Stimulated activated CD4-positive, alpha-beta T cell treated with anti-CD3 and anti-CD28 coated beads, Interleukin-15, amount 100 ng/mL, for 1 hour (primary cell): Measurements from ENCODE around the gene ISM2.
"Not testable (repeated sequence)": the region's sequence is repeated elsewhere in the genome, so short reads cannot be mapped to it uniquely, and the experiment has no call there.

ENCODE experiments used
- DNase-seq, 2 donors: peaks; one replicate each; pipeline ENCODE4 v3.0.0-alpha.2; 2020; ENCODE audit warnings: low read depth in 1 of 2, low spot score in 1 of 2

ISM2 gene

GRCh38 chr14:77498120-77498979, at the start of gene ISM2:
ISM2 (minus strand) TSS chr14:77498816; CDS start chr14:77498793, 23 bp downstream.
- DNase-seq = peak in 1 of 2 donors; percentile 33

DNA sequence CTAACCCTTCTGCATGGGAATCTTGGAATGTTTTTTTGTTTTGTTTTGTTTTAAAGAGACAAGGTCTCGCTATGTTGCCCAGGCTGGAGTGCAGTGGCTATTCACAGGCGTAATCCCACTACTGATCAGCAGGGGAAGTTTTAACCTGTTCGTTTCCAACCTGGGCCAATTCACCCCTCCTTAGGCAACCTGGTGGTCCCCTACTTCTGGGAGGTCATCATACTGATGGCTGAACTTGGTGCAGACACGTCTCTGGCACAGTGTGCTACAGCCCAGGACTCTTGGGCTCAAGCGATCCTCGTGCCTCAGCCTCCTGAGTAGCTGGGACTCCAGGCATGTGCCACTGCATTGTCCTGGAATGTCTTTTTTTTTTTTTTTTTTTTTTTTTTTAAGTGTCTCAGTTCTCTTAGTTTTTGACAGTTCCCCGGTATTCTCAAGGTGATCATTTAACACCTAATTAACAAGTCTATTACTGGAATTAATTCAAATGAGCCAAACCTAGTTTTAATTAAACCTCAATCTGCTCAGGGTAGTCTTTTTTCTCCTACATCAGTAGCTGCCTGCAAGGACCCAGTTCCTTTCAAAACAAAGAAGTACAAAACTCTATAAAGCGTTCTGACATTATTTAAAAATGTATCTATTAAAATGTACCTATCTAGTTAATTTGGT, 49.0 kb upstream of the ISM2 start:
- no peak for DNase-seq

GRCh38 chr14:77545171-77545570, 46.6 kb upstream of the ISM2 start:
- not testable (repeated sequence) for DNase-seq

- DNase-seq = no peak
These were observed 46.0 kb upstream of the ISM2 start for GRCh38 chr14:77544571-77544970.

DNA sequence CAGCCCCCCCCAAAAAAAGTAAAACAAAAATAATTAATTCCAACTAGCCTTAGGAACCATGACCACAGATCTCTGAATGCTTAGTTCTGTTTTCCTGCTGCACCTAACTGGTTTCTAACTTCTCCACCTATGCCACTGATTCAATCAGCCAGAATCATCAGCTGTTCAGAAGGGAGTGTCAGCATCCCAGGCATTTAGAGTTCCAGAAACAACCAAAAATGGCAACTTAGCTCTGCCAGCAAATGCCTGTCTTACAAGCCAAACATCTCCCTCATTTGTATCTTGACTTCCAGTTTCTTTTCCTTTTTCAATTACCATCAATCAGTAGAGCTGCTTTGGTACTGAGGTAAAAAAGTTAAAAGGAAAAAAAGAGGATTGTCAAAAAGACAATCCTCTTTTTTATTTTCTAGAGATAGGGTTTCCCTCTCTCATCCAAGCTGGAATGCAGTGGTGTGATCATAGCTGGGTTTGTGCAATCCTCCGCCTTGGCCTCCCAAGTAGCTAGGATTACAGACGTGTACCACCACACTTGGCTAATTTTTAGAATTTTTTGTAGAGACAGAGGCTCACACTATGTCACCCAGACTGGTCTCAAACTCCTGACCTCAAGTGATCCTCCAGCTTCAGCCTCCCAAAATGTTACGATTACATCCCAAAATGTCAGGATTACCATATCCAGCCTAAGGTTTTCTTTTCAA, 45.2 kb upstream of the ISM2 start:
- DNase-seq = no peak

DNA sequence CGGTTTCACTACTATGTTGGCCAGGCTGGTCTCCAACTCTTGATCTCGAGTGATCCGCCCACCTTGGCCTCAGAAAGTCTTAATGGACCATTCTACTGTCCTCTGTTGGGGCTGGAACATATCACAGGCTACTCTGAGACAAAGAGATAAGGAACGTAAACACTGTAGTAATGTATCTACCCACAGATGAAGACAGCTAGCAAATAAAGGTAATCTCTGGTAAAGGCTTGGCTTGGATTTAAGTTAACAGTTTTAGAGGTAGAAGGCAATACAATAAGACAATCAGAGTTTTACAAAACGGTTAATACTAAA, 44.6 kb upstream of the ISM2 start:
- no peak for DNase-seq

- no peak for DNase-seq
These were observed 44.0 kb upstream of the ISM2 start for GRCh38 chr14:77542421-77543239.

GRCh38 chr14:77541905-77542304, 43.3 kb upstream of the ISM2 start:
- no peak for DNase-seq

DNA sequence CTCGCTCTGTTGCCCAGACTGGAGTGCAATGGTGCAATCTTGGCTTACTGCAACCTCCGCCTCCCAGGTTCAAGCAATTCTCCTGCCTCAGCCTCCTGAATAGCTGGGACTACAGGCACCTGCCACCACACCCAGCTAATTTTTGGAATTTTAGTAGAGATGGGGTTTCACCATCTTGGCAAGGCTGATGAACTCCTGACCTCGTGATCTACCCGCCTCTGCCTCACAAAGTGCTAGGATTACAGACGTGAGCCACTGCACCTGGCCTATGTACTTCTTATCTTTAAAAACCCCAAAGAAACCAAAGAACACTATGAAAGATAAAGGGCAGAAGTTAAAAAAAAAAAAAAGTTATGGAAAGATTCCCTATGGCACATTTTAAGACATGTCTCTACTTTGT, 38.3 kb upstream of the ISM2 start:
- DNase-seq = not testable (repeated sequence)

GRCh38 chr14:77531071-77531470, 32.5 kb upstream of the ISM2 start:
- DNase-seq = no peak

DNA sequence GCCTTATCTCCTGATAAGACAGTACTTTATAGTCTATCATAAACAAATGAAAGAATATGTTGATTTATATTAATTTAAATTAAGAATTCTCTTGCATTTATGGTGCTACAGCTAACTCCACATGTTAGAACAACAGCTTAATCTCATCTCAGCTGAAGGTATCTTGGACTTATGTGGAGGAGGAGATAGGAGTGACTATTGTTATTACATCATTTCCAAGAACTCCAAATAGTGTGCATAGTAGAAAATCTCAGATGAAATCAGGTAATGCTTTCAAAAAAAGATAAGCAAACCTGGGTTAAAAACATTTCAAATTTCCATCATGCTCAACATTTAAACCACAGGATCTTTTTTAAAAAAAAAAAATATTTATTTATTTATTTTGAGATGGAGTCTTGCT, 31.3 kb upstream of the ISM2 start:
- no peak for DNase-seq

GRCh38 chr14:77529213-77529612, 30.6 kb upstream of the ISM2 start:
- no peak for DNase-seq

GRCh38 chr14:77528701-77529100, 30.1 kb upstream of the ISM2 start:
- not testable (repeated sequence) for DNase-seq

DNA sequence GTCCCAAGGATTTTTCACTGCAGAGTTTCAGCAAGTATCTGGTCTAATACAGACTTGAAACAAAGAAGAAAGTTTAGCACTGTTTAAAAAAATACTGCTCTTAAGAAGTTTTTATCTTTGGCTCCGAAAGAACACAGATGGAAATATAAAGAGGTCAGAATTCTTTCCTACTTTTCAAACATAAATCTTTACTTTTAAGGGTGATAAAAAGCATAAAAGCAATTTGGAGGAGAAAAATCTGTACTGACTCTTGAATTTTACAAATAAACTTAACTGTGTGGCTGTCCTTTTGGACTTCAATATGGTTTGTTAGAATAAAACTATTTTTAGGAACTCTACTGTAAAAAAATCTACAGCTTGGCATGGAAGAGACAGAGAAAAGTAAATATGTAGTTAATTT, 27.6 kb upstream of the ISM2 start:
- no peak for DNase-seq

GRCh38 chr14:77524536-77524935, 25.9 kb upstream of the ISM2 start:
- no peak for DNase-seq

DNA sequence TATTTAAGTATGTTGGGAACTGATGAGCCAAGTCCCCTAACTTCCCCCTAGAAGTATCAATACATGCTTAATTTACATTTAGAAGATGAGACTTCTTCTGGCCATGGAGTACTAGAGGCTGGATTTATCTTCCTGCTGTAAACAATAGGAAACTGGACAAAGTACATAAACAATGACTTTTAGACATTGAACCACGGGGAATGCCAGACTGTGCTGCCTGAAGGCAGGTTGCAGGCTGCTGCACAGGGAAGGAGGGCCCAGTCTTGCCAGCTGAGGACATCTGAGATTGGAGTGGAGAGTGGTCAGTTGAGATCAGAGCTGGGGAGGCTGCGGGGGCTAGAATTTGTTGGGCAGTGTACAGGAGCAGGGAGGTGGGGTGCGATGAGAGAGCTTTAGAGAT, 24.5 kb upstream of the ISM2 start:
- DNase-seq = no peak

DNA sequence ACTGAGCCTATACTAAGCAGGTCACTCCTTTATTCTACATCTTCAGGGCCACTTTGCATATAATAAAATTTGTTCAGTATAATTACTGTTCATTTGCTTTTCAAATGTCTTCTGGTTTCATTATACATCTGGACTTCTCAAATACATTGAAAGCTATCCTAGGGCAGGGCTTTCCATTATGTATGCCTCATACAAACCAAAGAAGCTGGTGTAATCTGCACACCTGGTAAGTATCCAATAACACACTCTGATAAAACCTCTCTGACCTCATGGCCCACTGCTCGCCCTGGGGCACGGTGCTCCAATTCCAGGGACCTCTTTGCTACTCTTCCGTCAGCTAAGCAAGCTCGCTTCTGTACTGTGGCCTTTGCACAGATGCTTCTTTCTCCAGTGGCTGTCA, 21.9 kb upstream of the ISM2 start:
- DNase-seq = no peak

- DNase-seq = no peak
These were observed 17.5 kb upstream of the ISM2 start for GRCh38 chr14:77516126-77516525.

DNA sequence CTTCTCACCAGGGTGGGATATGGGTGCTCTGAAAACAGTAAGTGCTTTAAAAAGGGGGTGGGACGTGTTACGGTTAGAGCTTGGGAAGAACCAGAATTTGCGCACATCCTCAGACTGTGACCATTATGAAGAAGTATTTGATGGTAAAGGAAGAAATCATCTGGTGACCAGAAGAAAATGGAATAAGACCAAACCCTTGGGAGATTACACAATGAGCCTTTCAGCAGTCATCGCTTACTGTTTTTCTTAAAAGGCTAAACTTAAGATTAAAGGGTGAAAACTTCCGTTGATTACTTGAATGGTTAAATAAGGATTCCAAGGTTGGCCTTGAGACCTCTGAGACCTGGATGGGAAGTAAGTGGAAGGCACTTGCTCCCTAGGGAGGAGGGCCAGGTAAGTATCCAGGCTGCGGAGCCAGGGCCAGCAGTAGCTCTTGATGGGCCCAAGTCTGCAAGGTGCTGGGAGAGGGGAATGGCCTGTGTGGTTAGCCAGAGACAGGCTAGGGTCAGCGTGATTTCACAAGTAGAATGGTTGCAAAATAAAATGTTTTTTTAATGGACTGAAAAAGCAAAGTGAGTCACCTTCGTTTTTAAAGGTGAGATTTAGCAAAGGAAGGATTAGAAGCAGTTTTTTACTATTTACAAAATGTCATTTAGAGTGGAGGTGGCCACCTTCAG, 13.0 kb upstream of the ISM2 start:
- DNase-seq = no peak

DNA sequence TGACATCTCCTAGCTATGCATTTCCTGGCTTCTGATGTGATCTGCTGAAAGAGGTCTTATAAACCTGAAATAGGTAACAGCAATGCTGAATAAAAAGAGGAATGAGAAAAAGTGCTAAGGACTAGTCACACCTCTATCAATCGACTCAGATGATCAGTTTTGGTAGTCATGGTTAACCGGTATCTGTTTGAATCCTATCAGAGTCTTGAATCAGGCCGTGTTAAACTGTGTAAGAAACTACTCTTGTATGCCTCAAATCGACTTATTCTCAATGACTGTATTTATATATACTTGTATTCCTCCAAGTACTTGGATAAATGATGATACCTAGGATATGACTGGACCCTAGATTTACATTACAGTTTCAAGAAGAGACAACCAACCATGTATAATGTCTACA, 10.8 kb upstream of the ISM2 start:
- no peak for DNase-seq

DNA sequence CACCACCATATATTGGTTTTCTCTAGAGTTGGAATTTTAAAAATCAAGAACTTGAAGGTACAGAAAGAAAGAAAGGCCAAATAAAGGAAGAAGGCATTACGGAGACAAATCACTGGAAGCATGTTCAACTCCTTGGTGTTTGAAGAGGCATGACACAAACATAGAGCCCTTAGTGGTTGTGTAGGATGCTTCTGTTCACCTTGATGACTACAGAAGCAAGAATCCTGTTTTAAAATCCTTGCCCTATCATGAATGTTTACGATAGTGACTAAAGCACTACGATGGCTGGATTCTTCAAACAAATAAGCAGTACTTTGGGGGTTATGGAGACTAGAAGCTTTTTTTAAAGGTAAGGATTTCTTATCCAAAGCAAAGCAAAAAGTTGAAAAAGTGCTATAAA, 10.3 kb upstream of the ISM2 start:
- DNase-seq = no peak
